ENCODE measurements around the gene KIAA1755. TPM values are rescaled to one million over a fixed set of nuclear protein-coding genes. Genes with fewer than 3 reads are reported as not detected.

KIAA1755 gene
- total RNA-seq, 2 experiments from 2014 or later = not detected

- intact Hi-C loops (cut with DNase I, micrococcal nuclease) = no loop called here
- Mint-ChIP-seq H3K36me3 (ENCODE audit: low read depth) (no peaks in the 10 kb centered on the region), H3K9me3 (ENCODE audit: low read depth) (no peaks in the 10 kb centered on the region), H3K4me1 (no peaks in the 10 kb centered on the region), H3K27me3 (no peaks in the 10 kb centered on the region), H3K4me3 (no peak overlapping the region), H3K27ac (no peak overlapping the region)
- DNase-seq (no peak), ATAC-seq (no peak)
- ChIA-PET POLR2A (no interaction called here), CTCF (no interaction called here)
Observed at GRCh38 chr20:38214256-38215193, 46.0 kb downstream of the KIAA1755 start.

DNA sequence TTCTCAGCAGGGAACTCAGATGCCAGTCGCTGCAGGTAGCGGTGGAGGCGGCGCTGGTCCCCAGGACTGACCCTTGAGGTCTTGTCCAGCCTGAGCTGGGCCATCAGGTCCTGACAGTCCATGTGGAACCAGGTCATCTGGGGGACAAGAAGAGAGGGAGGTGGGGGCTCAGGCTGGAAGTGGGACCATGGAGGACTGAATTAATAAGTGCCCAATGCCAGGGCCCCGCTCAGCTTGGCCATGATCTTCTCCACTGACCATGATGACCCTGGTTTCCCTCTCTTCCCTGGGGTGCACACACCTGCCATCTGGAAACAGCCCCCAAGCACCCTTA is 47.0 kb downstream of the KIAA1755 start:
- H3K27me3 Mint-ChIP-seq = peaks cover under 1% of the 10 kb centered on the region
- no peak overlapping the region for H3K27ac Mint-ChIP-seq
- intact Hi-C loops (cut with DNase I, micrococcal nuclease) = no loop called here
- no peak for ATAC-seq
- ChIA-PET CTCF (interaction anchor here (0.8 to 1.6 kb wide), 2 partner anchors 10 to 12 kb away, joined by 3 to 4 read pairs; no protein-coding TSS in a partner anchor), POLR2A (no interaction called here)
- H3K9me3 Mint-ChIP-seq (ENCODE audit: low read depth) = no peaks in the 10 kb centered on the region
- H3K4me3 Mint-ChIP-seq = no peak overlapping the region
- DNase-seq = no peak
- no peaks in the 10 kb centered on the region for H3K4me1 Mint-ChIP-seq
- H3K36me3 Mint-ChIP-seq (ENCODE audit: low read depth) = no peaks in the 10 kb centered on the region

DNA sequence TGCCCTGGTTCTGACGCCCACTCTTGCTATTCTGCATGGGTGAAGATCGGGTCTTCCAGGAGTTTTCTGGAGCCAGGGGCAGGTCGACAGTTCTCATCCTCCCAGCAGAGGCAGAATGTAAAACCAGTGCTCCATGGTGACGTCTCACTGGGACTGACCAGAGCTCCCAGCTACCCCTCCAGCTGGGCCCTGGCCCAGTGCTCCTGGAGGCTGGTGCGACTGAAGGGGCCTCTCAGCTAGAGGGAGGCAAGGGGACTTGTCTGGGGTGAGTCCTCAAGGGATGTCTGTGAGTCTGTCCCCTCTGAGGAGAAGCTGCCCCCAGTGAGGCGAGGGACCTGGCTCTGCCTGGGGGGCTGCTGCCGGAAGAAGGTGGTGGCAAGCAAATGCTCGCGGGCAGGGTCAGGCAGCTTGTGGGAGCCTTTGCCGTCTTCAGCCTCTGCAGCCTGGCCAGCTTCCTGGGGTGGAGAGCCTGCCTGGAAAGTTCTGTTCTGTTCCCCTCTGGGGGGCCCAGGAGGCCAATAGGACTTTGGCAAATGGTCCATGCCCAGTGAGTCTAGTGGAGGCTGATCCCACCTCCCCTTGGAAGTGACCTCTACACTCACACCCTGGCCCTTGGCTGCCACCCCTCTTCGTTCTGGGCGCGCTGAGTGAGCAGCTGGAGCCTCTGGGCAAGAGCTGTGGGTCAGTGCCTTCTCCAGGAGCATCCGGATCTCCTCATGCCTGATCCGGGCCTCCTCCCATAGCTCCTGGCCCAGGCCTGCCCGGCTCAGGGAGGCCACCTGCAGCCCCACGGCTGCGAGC is 47.5 kb downstream of the KIAA1755 start:
- intact Hi-C loops (cut with DNase I, micrococcal nuclease) = no loop called here

DNA sequence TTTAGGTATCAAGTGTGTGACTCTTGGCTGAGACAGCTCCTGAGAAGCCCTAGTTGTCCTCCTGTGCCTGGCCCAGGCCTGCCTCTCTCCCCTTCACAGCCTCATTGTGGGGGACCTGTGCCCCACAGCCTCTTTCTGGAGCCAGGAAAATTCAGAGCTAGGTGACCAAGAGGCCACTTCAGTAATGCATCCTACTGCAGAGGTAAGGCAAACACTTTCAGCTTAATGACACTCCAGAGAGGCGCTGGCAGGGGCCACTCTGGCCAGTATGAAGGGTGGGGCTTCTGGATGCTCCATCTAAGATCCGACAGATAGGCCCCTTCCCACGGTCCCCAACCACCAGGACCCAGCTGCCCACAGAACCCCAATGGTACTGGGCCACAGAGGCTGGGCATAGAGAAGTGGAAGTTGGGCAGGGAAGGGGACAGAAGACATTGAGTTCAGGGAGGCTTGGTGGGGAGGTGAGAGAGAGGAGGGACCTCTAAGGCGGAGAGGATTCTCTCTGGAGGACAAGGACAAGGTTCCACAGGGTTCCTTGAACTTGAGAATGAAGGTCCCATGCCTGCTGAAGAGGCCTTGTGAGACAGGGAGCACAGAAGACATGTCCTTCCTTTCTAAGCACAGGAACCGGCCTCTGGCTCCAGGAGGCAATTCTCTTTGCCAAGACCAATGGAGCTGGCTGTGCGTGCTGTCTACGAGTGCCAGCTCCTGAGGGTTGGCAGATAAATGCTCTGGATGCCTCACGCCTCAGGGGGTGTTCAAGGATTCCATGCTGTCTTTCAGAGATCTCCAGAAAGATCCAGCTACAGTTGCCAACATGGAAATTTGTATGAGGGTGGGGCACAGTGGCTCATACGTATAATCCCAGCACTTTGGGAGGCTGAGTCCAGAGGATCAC is 49.1 kb downstream of the KIAA1755 start:
- ChIA-PET POLR2A (no interaction called here), CTCF (interaction anchor here (1.4 kb wide), 1 partner anchor 10 kb away, joined by 7 read pairs; no protein-coding TSS in a partner anchor)
- Mint-ChIP-seq H3K4me3 (no peak overlapping the region), H3K36me3 (ENCODE audit: low read depth) (no peaks in the 10 kb centered on the region), H3K4me1 (no peaks in the 10 kb centered on the region), H3K9me3 (ENCODE audit: low read depth) (no peaks in the 10 kb centered on the region), H3K27me3 (peaks cover 3% of the 10 kb centered on the region), H3K27ac (no peak overlapping the region)
- intact Hi-C loops (cut with DNase I, micrococcal nuclease) = no loop called here
- DNase-seq (no peak), ATAC-seq (no peak)

More for the DNA sequence above, 47.5 kb downstream of the KIAA1755 start:
- H3K36me3 Mint-ChIP-seq (ENCODE audit: low read depth) = no peaks in the 10 kb centered on the region
- H3K27me3 Mint-ChIP-seq = peaks cover 3% of the 10 kb centered on the region
- ATAC-seq = no peak
- H3K4me1 Mint-ChIP-seq = no peaks in the 10 kb centered on the region
- ChIA-PET CTCF (interaction anchor here (0.8 to 1.6 kb wide), 2 partner anchors 11 to 13 kb away, joined by 3 to 4 read pairs; no protein-coding TSS in a partner anchor), POLR2A (interaction anchor here (0.6 kb wide), 1 partner anchor 21 kb away, joined by 4 read pairs; no protein-coding TSS in a partner anchor)
- H3K4me3 Mint-ChIP-seq = no peak overlapping the region
- no peak for DNase-seq
- H3K27ac Mint-ChIP-seq = no peak overlapping the region
- no peaks in the 10 kb centered on the region for H3K9me3 Mint-ChIP-seq (ENCODE audit: low read depth)

DNA sequence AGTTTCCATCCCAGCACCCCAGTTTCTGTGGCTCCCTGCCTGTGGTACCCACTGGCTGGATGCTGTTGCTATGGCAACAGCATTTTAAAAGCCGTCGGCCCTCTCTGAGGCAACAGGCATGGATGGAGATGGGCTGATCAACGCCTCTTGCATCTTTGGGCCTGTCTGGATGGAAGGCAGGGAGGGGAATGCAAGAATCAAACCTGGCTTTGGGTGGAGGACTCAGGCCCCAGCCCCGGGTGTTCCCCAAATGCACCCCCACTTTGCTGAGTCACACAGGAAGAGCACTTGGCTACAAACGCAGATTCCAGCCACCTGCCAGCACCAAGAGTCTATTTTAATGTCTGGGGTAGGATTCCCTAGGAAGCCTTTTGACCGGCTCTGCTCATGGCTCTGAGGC is 49.8 kb downstream of the KIAA1755 start:
- Mint-ChIP-seq H3K36me3 (ENCODE audit: low read depth) (no peaks in the 10 kb centered on the region), H3K9me3 (ENCODE audit: low read depth) (no peaks in the 10 kb centered on the region), H3K4me1 (no peaks in the 10 kb centered on the region), H3K4me3 (no peak overlapping the region), H3K27me3 (peaks cover 3% of the 10 kb centered on the region), H3K27ac (no peak overlapping the region)
- ATAC-seq (no peak), DNase-seq (no peak)
- CTCF ChIA-PET = interaction anchor here (1.0 to 1.3 kb wide), 2 partner anchors 10 to 12 kb away, joined by 5 read pairs; no protein-coding TSS in a partner anchor
- intact Hi-C loops (cut with DNase I, micrococcal nuclease) = no loop called here
- POLR2A ChIA-PET = no interaction called here

GRCh38 chr20:38209736-38210405 is 50.7 kb downstream of the KIAA1755 start:
- Mint-ChIP-seq H3K36me3 (ENCODE audit: low read depth) (no peaks in the 10 kb centered on the region), H3K9me3 (ENCODE audit: low read depth) (no peaks in the 10 kb centered on the region), H3K27ac (no peak overlapping the region), H3K4me1 (no peaks in the 10 kb centered on the region), H3K4me3 (no peak overlapping the region), H3K27me3 (peaks cover 3% of the 10 kb centered on the region)
- no peak for DNase-seq
- POLR2A ChIA-PET = no interaction called here
- ATAC-seq = no peak
- CTCF ChIA-PET = interaction anchor here (0.7 to 1.5 kb wide), 5 partner anchors 11 to 262 kb away, joined by 3 to 5 read pairs (median 4); no protein-coding TSS in a partner anchor
- intact Hi-C loops (cut with DNase I, micrococcal nuclease) = no loop called here

- no peak overlapping the region for H3K4me3 Mint-ChIP-seq
- intact Hi-C loops (cut with DNase I, micrococcal nuclease) = no loop called here
- no peaks in the 10 kb centered on the region for H3K9me3 Mint-ChIP-seq (ENCODE audit: low read depth)
- no peaks in the 10 kb centered on the region for H3K4me1 Mint-ChIP-seq
- H3K27ac Mint-ChIP-seq = no peak overlapping the region
- DNase-seq (no peak), ATAC-seq (no peak)
- ChIA-PET POLR2A (no interaction called here), CTCF (interaction anchor here (0.8 to 1.5 kb wide), 3 partner anchors 12 to 32 kb away, joined by 3 to 5 read pairs (median 4); no protein-coding TSS in a partner anchor)
- no peaks in the 10 kb centered on the region for H3K36me3 Mint-ChIP-seq (ENCODE audit: low read depth)
- peaks cover 6% of the 10 kb centered on the region for H3K27me3 Mint-ChIP-seq
Observed at GRCh38 chr20:38209054-38209675, 51.4 kb downstream of the KIAA1755 start.

GRCh38 chr20:38208523-38208922 is 52.0 kb downstream of the KIAA1755 start:
- H3K9me3 Mint-ChIP-seq (ENCODE audit: low read depth) = no peaks in the 10 kb centered on the region
- H3K27me3 Mint-ChIP-seq = peaks cover 6% of the 10 kb centered on the region
- intact Hi-C loops (cut with DNase I, micrococcal nuclease) = no loop called here
- POLR2A ChIA-PET = no interaction called here
- ATAC-seq (no peak), DNase-seq (no peak)
- no peak overlapping the region for H3K27ac Mint-ChIP-seq
- no peaks in the 10 kb centered on the region for H3K4me1 Mint-ChIP-seq
- no peak overlapping the region for H3K4me3 Mint-ChIP-seq
- CTCF ChIA-PET = interaction anchor here (1.0 to 4.1 kb wide), 3 partner anchors 13 to 18 kb away, joined by 3 to 27 read pairs (median 3); no protein-coding TSS in a partner anchor
- no peaks in the 10 kb centered on the region for H3K36me3 Mint-ChIP-seq (ENCODE audit: low read depth)

DNA sequence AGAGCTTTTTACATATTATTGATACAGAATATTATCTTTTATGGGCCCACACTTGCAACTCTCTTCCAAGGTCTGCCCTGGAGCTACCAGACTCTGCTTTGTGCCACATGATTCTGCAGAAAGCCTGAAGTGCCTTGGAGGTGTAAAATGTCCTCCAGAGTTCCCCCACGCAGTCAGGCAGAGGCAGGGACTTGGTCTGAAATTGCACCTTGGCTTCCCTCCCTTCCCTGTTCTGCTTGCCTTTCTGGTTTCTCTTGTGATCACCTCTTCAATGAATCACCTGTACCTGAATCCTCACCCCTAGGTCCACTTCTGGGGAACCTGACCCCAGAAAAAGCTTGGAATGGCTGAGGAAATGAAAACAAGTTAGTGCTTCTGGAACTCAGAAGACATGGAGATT is 52.4 kb downstream of the KIAA1755 start:
- no peak for DNase-seq
- Mint-ChIP-seq H3K9me3 (ENCODE audit: low read depth) (no peaks in the 10 kb centered on the region), H3K27ac (no peak overlapping the region), H3K27me3 (peaks cover 6% of the 10 kb centered on the region), H3K4me3 (no peak overlapping the region), H3K4me1 (no peaks in the 10 kb centered on the region), H3K36me3 (ENCODE audit: low read depth) (no peaks in the 10 kb centered on the region)
- ChIA-PET POLR2A (no interaction called here), CTCF (interaction anchor here (1.0 to 4.1 kb wide), 3 partner anchors 11 to 16 kb away, joined by 3 to 27 read pairs (median 5); no protein-coding TSS in a partner anchor)
- no peak for ATAC-seq
- intact Hi-C loops (cut with DNase I, micrococcal nuclease) = no loop called here

- H3K4me3 Mint-ChIP-seq = no peak overlapping the region
- ATAC-seq = no peak
- H3K4me1 Mint-ChIP-seq = no peaks in the 10 kb centered on the region
- no peak for DNase-seq
- no peaks in the 10 kb centered on the region for H3K9me3 Mint-ChIP-seq (ENCODE audit: low read depth)
- no peak overlapping the region for H3K27ac Mint-ChIP-seq
- H3K36me3 Mint-ChIP-seq (ENCODE audit: low read depth) = no peaks in the 10 kb centered on the region
- POLR2A ChIA-PET = no interaction called here
- intact Hi-C loops (cut with DNase I, micrococcal nuclease) = no loop called here
- peaks cover 6% of the 10 kb centered on the region for H3K27me3 Mint-ChIP-seq
- CTCF ChIA-PET = interaction anchor here (0.8 to 4.1 kb wide), 4 partner anchors 12 to 145 kb away, joined by 3 to 27 read pairs (median 4); no protein-coding TSS in a partner anchor
Observed at GRCh38 chr20:38207621-38208020, 52.9 kb downstream of the KIAA1755 start.
